DND-41 (cell line): ENCODE data around the gene TDRD7.

Experiments used
- EZH2 ChIP-seq: IDR thresholded peaks from 3 replicates; pipeline ENCODE4 v1.6.1; 2012; ENCODE audit warnings: borderline replicate concordance, low read depth, mild to moderate bottlenecking, moderate library complexity, low read length, inconsistent platforms; ENCODE audit not compliant: severe bottlenecking
- TF ChIP-seq, protein P1 (sequence below): IDR thresholded peaks from 2 replicates; pipeline ENCODE4 v1.5.1; 2012; ENCODE audit warnings: borderline replicate concordance, low read length, moderate library complexity, mild to moderate bottlenecking; ENCODE audit not compliant: poor library complexity, severe bottlenecking; ENCODE audit errors: extremely low read depth

DNA sequence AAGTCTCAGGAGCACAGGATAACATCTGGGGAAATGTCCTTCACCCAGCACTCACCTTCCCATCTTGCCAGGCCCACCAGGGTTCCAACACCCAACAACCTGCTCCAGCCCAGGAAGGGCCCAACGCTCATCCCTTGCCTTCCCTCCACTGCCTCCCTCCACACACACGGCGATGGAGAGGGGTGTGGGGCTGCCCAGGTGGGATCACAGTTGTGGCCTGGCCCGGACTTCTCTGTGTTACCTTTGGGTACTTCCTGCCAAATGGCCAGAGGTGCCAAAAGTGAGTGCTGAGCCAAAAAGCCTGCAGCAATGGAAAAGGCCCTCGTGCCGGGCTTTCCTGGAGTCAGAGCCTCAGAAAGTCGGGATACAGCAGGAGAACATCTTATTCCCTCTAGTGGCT lies 15.6 kb upstream of the TDRD7 start:
- TF ChIP-seq, protein P1, sequence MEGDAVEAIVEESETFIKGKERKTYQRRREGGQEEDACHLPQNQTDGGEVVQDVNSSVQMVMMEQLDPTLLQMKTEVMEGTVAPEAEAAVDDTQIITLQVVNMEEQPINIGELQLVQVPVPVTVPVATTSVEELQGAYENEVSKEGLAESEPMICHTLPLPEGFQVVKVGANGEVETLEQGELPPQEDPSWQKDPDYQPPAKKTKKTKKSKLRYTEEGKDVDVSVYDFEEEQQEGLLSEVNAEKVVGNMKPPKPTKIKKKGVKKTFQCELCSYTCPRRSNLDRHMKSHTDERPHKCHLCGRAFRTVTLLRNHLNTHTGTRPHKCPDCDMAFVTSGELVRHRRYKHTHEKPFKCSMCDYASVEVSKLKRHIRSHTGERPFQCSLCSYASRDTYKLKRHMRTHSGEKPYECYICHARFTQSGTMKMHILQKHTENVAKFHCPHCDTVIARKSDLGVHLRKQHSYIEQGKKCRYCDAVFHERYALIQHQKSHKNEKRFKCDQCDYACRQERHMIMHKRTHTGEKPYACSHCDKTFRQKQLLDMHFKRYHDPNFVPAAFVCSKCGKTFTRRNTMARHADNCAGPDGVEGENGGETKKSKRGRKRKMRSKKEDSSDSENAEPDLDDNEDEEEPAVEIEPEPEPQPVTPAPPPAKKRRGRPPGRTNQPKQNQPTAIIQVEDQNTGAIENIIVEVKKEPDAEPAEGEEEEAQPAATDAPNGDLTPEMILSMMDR = no peak
- no peak for TF ChIP-seq EZH2
